Hepatocyte (in vitro differentiated cells): ENCODE measurements around the gene PLIN4.

Experiments used
- CTCF ChIP-seq: fragments of 200-600 bp; sonication (generic); IDR thresholded peaks from 2 replicates; pipeline ENCODE4 v1.5.1; 2016; ENCODE audit warnings: antibody characterized with exemption, mild to moderate bottlenecking; ENCODE audit not compliant: poor library complexity
- EZH2 ChIP-seq: fragments of 200-600 bp; sonication (generic); IDR thresholded peaks from 2 replicates; pipeline ENCODE4 v1.6.1; 2016; ENCODE audit warnings: antibody characterized with exemption, mild to moderate bottlenecking, borderline replicate concordance
- EZH2phosphoT487 ChIP-seq: fragments of 200-600 bp; sonication (generic); IDR thresholded peaks from one replicate; pipeline ENCODE4 v1.6.1; 2018; ENCODE audit warnings: antibody characterized with exemption, mild to moderate bottlenecking, low read depth, moderate library complexity; ENCODE audit not compliant: unreplicated experiment, severe bottlenecking

- no peak for TF ChIP-seq CTCF
- no peak for TF ChIP-seq EZH2phosphoT487
- no peak for TF ChIP-seq EZH2
These were observed 34.2 kb upstream of the PLIN4 start for GRCh38 chr19:4552525-4552819.
